A549 (cell line): ENCODE data around the gene EIF5AL1. TPM values are rescaled to one million over a fixed set of nuclear protein-coding genes. Genes with fewer than 3 reads are reported as not detected.

Experiments
- ATAC-seq, 2 experiments: fragments of 200-7000 bp in 1 of 2; fragments of >200 bp in 1 of 2; cut with Nextera tagmentation in 1 of 2; cut with Tn5 transposase in 1 of 2; 3 replicates each; pipeline versions ENCODE4 v1.8.0 to v1.9.1; 2018 to 2020; ENCODE audit warnings: mild to moderate bottlenecking in 1 of 2, moderate library complexity in 1 of 2
- CTCF ChIA-PET: fragments of 300-600 bp; sonication (Branson Sonifier 250); formaldehyde crosslinking; extraction: SDS; loops from one replicate; lab custom pipeline; 2021; ENCODE audit warnings: antibody characterized with exemption, inconsistent platforms; lab: Yijun Ruan, JAX
- POLR2A ChIA-PET: fragments of 350-600 bp; formaldehyde crosslinking; extraction: SDS; loops from one replicate; lab custom pipeline; 2021; ENCODE audit warnings: antibody characterized with exemption, inconsistent platforms; lab: Yijun Ruan, JAX
- DNase-seq, 2 experiments: peaks; one replicate each; pipeline versions ENCODE4 v3.0.0 to v3.0.0-alpha.2; 2011 to 2016; ENCODE audit warnings: low read depth in 1 of 2, low spot score in 1 of 2
- FAIRE-seq: peaks from 2 replicates; lab custom pipeline; 2011; peaks lifted over from hg19 to GRCh38; lab: Jason Lieb, UNC
- H3K27ac ChIP-seq, 2 experiments: fragments of >200 bp; sonication (Bioruptor Twin); formaldehyde crosslinking; 3 replicates each; pipeline ENCODE4 v1.5.1; 2016 to 2017
- H3K4me1 ChIP-seq: fragments of >200 bp; sonication (Bioruptor Twin); formaldehyde crosslinking; 3 replicates; pipeline ENCODE4 v1.6.1; 2016
- H3K4me2 ChIP-seq: fragments of >200 bp; sonication (Bioruptor Twin); formaldehyde crosslinking; 3 replicates; pipeline ENCODE4 v1.6.1; 2016
- H3K4me3 ChIP-seq: fragments of >200 bp; sonication (Bioruptor Twin); formaldehyde crosslinking; 3 replicates; pipeline ENCODE4 v1.5.1; 2016
- H3K9me3 ChIP-seq: fragments of >200 bp; sonication (Bioruptor Twin); formaldehyde crosslinking; 3 replicates; pipeline ENCODE4 v1.6.1; 2016
- ATOH8 ChIP-seq: fragments of 250-450 bp; sonication (Bioruptor Pico); IDR thresholded peaks from 2 replicates; pipeline ENCODE4 v1.5.0; 2020; ENCODE audit warnings: low read depth, mild to moderate bottlenecking, moderate library complexity
- BHLHE40 ChIP-seq: IDR thresholded peaks from 2 replicates; pipeline ENCODE4 v1.6.1; 2012; ENCODE audit warnings: low read depth, low read length, inconsistent platforms
- CEBPB ChIP-seq, 2 experiments: fragments of >200 bp in 1 of 2; sonication (Bioruptor Twin) in 1 of 2; formaldehyde crosslinking in 1 of 2; IDR thresholded peaks; 2 replicates each; pipeline ENCODE4 v1.6.1; 2012 to 2016
- CHD2 ChIP-seq: fragments of 150-350 bp; IDR thresholded peaks from 2 replicates; pipeline ENCODE4 v1.6.1; 2014; ENCODE audit warnings: low read length; ENCODE audit not compliant: partially characterized antibody
- CHD4 ChIP-seq: fragments of 200-600 bp; sonication (generic); IDR thresholded peaks from 2 replicates; pipeline ENCODE4 v1.6.1; 2016; ENCODE audit warnings: antibody characterized with exemption, mild to moderate bottlenecking, borderline replicate concordance
- CTCF ChIP-seq: fragments of >200 bp; sonication (Bioruptor Twin); formaldehyde crosslinking; IDR thresholded peaks from 3 replicates; pipeline ENCODE4 v1.5.1; 2016
- EP300 ChIP-seq, 2 experiments: fragments of >200 bp; sonication (Bioruptor Twin); formaldehyde crosslinking; IDR thresholded peaks; 2 replicates in 1 of 2; 3 replicates in 1 of 2; pipeline ENCODE4 v1.6.1; 2016 to 2017
- FOSL2 ChIP-seq, 2 experiments: fragments of 450-650 bp in 1 of 2; fragments of >200 bp in 1 of 2; sonication (Bioruptor Twin) in 1 of 2; formaldehyde crosslinking; IDR thresholded peaks; 2 replicates each; pipeline versions ENCODE4 v1.5.0 to v1.6.1; 2016 to 2020; ENCODE audit warnings: mild to moderate bottlenecking in 1 of 2, moderate library complexity in 1 of 2
- HDAC2 ChIP-seq: fragments of 200-600 bp; sonication (generic); IDR thresholded peaks from 2 replicates; pipeline ENCODE4 v1.6.1; 2016
- KDM1A ChIP-seq: fragments of 200-600 bp; sonication (generic); IDR thresholded peaks from 2 replicates; pipeline ENCODE4 v1.6.1; 2016; ENCODE audit warnings: low read depth, mild to moderate bottlenecking
- MYC ChIP-seq: IDR thresholded peaks from 2 replicates; pipeline ENCODE4 v1.6.1; 2012; ENCODE audit warnings: mild to moderate bottlenecking, inconsistent platforms, low read length, improper control_type of control experiment, borderline replicate concordance
- NFE2L2 ChIP-seq: fragments of 150-350 bp; conservative IDR thresholded peaks from 2 replicates; pipeline ENCODE4 v1.6.1; 2014; ENCODE audit warnings: low read length
- NR3C1 ChIP-seq: fragments of >200 bp; sonication (Bioruptor Twin); formaldehyde crosslinking; IDR thresholded peaks from 3 replicates; pipeline ENCODE4 v1.6.1; 2017
- PHF8 ChIP-seq: fragments of 200-600 bp; sonication (generic); IDR thresholded peaks from 2 replicates; pipeline ENCODE4 v1.6.1; 2016; ENCODE audit warnings: low read depth, mild to moderate bottlenecking, antibody characterized with exemption, moderate library complexity, borderline replicate concordance
- RAD21 ChIP-seq, 2 experiments: fragments of >200 bp in 1 of 2; sonication (Bioruptor Twin) in 1 of 2; formaldehyde crosslinking in 1 of 2; IDR thresholded peaks in 1 of 2; conservative IDR thresholded peaks in 1 of 2; 2 replicates in 1 of 2; 3 replicates in 1 of 2; pipeline ENCODE4 v1.6.1; 2012 to 2018; ENCODE audit warnings: inconsistent platforms in 1 of 2
- RCOR1 ChIP-seq: fragments of 150-350 bp; IDR thresholded peaks from 2 replicates; pipeline ENCODE4 v1.6.1; 2014; ENCODE audit warnings: antibody characterized with exemption, low read length, low read depth
- RFX5 ChIP-seq: fragments of 450-650 bp; IDR thresholded peaks from 2 replicates; pipeline ENCODE4 v1.7.1; 2014; ENCODE audit warnings: antibody characterized with exemption, mild to moderate bottlenecking, moderate library complexity
- SMC3 ChIP-seq: fragments of >200 bp; sonication (Bioruptor Twin); formaldehyde crosslinking; IDR thresholded peaks from 3 replicates; pipeline ENCODE4 v1.6.1; 2018; ENCODE audit warnings: inconsistent platforms
- ZC3H11A ChIP-seq: fragments of 450-650 bp; IDR thresholded peaks from 2 replicates; pipeline ENCODE4 v1.6.1; 2014; ENCODE audit warnings: antibody characterized with exemption, mild to moderate bottlenecking
- ZFP36 ChIP-seq: fragments of 450-650 bp; IDR thresholded peaks from 2 replicates; pipeline ENCODE4 v1.6.1; 2014; ENCODE audit warnings: borderline replicate concordance; ENCODE audit not compliant: partially characterized antibody
- WGBS: methylation state at CpG from one replicate; pipeline ENCODE4 v1.1.6; 2017; ENCODE audit errors: missing lambda C conversion rate; 5-methylcytosine and 5-hydroxymethylcytosine counted together
- polyA plus RNA-seq, 4 experiments: library from polyadenylated mRNA; depleted of rRNA in 3 of 4; stranded (reverse); fragments of >200 nt; fragmentation: RNase III in 1 of 4; extraction: RNeasy Plus Mini Kit Qiagen cat#74134 plus additional on column Dnase treatment in 1 of 4; gene quantifications; 2 replicates in 3 of 4; 3 replicates in 1 of 4; pipeline ENCODE4 v1.2.3, GENCODE V29; 2011 to 2017

EIF5AL1 gene
- polyA plus RNA-seq, 2 of the 4 experiments (the other 2 are of a cell fraction), result 1.7 to 5.7 TPM

DNA sequence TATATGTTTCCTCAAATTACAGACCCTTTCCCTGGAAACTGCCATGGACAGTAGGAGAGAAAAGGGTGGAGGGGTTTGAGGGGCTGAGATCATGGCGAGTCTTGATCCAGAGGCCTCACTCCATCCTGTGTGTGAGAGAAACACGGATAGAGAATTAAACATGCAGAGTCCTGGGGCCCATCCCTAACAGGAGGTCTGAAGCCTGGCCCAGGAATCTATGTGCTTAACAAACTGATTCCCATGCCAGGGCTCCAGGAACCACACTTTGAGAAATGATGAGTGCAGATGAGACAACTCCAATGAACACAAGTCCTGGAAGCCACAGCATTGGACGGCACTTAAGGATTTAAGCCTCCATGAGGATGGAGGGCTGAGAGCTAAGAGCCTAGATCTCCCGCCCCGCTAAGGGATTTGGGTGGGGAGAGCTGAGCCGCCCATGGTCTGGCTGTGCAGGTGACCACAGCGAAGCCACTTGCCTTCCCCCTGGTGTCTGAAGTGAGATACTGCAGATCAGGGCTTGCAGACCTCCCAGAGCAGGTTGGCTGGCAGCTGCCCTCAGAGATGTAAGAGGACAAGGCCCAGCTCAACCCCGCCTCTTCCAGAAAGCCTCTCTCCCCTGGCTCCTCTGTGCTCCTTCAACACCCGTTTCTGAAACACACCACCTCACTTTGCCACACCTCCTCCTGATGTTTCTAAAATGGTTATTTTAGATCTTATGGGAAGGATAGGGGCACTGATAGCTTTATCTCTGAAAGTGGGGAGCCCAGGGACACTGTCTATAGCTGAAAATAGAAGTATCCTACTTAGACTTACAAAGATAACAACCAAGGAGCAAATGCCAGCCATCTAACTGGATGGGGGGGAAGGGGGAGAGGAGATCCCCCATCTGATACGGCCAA, 24.8 kb upstream of the EIF5AL1 start:
- DNase-seq, result peak; percentile 63 to 75
- H3K4me2 ChIP-seq, result peak overlapping the region; percentile 44
- peak overlapping the region; percentile 39 to 72; a peak in 5 of 6 replicates for H3K27ac ChIP-seq
- no peaks in the 10 kb centered on the region for H3K9me3 ChIP-seq
- no peak for FAIRE-seq
- TF ChIP-seq EP300 (IDR thresholded peaks at IDR 0.05) (no peak), CTCF (peak; percentile 43; the same call in 2 of the 3 replicates), RAD21 (conservative IDR thresholded peaks at IDR 0.05 in 1 of 2, IDR thresholded peaks at IDR 0.05 in 1 of 2) (peak; percentile 53 to 66), SMC3 (peak; percentile 63), NR3C1 (no peak), ATOH8 (CRISPR knock-in tag) (no peak), CHD2 (no peak)
- ChIA-PET POLR2A (interaction anchor here (1.7 kb wide), 1 partner anchor 42 kb away, joined by 6 read pairs; the partner anchor contains the start of gene ZCCHC24), CTCF (interaction anchor here (0.6 to 19.9 kb wide), 19 partner anchors 10 to 1434 kb away, joined by 3 to 145 read pairs (median 4); no protein-coding TSS in a partner anchor)
- peak; percentile 75 to 95 for ATAC-seq
- H3K4me3 ChIP-seq, result no peak overlapping the region
- peaks cover 12% of the 10 kb centered on the region for H3K4me1 ChIP-seq
- 60% methylated on average over 10 of the region's 10 CpGs for WGBS

DNA sequence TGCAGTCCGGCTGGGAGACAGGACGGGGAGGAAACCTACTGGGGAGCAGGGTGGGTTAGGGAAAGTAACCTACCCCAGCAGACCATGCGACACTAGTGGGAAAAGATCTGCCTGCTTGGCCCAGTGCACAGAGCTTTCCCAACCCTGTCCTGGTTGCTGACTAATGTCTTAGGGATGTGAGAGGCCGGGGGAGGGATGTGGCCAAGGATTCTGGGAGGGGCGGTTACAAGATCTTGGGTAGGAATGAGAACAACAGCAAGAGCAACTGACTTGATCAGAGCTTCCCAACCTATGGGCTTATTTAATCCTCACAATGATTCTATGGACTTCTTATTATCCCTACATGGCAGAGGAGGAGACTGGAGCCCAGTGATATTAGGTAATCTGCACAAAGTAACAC, 24.0 kb upstream of the EIF5AL1 start:
- DNase-seq (peak; percentile 63), FAIRE-seq (no peak), ATAC-seq (peak; percentile 84 to 85)
- Histone ChIP-seq H3K4me3 (no peak overlapping the region), H3K9me3 (no peaks in the 10 kb centered on the region), H3K27ac (peak overlapping the region; percentile 44 to 72; a peak in 5 of 6 replicates), H3K4me2 (peak overlapping the region; percentile 44), H3K4me1 (peaks cover 12% of the 10 kb centered on the region)
- ChIA-PET POLR2A (interaction anchor here (0.8 to 1.7 kb wide), 2 partner anchors 42 to 43 kb away, joined by 6 to 10 read pairs; partner anchors contain the start of gene ZCCHC24), CTCF (interaction anchor here (0.8 to 19.9 kb wide), 14 partner anchors 9 to 167 kb away, joined by 3 to 145 read pairs (median 6); no protein-coding TSS in a partner anchor)
- 48% methylated on average over 5 of the region's 5 CpGs for WGBS
- TF ChIP-seq CEBPB (IDR thresholded peaks at IDR 0.05) (peak in 1 of 2 experiments; percentile 32; a peak in 1 of 4 replicates), FOSL2 (IDR thresholded peaks at IDR 0.05) (no peak), FOSL2 (CRISPR knock-in tag; IDR thresholded peaks at IDR 0.05) (peak; percentile 32; the same call in 1 of the 2 replicates), BHLHE40 (no peak)

DNA sequence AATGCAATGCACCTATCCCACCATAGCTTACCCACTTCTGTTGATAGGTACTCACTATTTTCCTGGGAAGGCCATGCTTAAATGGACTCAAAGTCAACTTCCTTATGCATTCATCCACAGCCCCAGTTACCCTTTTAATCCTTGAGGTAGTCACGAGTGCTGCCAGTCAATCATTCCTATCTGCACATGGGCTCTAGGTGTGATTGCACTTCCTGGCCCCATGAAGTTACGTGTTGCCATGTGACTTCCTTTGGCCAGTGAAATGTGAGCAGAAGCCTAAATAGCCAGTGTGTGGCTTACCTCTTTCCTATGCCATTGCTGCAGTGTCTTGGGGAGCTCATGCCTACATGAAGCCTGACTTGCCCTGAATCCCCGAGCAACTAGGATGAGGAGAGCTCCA, 23.5 kb upstream of the EIF5AL1 start:
- DNase-seq, result no peak
- ATAC-seq, result no peak
- H3K4me2 ChIP-seq, result peak overlapping the region; percentile 44; the same call in 2 of the 3 replicates

More for the DNA sequence above, 23.5 kb upstream of the EIF5AL1 start:
- peaks cover 12% of the 10 kb centered on the region for H3K4me1 ChIP-seq
- H3K9me3 ChIP-seq, result no peaks in the 10 kb centered on the region
- 67% methylated on average over 3 of the region's 3 CpGs for WGBS
- peak overlapping the region; percentile 44 to 58; a peak in 3 of 6 replicates for H3K27ac ChIP-seq
- no peak for FAIRE-seq
- H3K4me3 ChIP-seq, result no peak overlapping the region
- TF ChIP-seq MYC (no peak), RCOR1 (no peak), ZFP36 (no peak), HDAC2 (no peak), NFE2L2 (no peak), ZC3H11A (no peak), PHF8 (no peak), CHD2 (no peak), KDM1A (no peak), CHD4 (no peak), RFX5 (no peak)
- POLR2A ChIA-PET, result interaction anchor here (0.8 to 1.7 kb wide), 2 partner anchors 43 to 44 kb away, joined by 6 to 10 read pairs; partner anchors contain the start of gene ZCCHC24
- CTCF ChIA-PET, result interaction anchor here (0.9 to 19.9 kb wide), 9 partner anchors 8 to 114 kb away, joined by 3 to 145 read pairs (median 9); no protein-coding TSS in a partner anchor
